ENCODE data around the gene SMYD3.

SMYD3 gene

DNA sequence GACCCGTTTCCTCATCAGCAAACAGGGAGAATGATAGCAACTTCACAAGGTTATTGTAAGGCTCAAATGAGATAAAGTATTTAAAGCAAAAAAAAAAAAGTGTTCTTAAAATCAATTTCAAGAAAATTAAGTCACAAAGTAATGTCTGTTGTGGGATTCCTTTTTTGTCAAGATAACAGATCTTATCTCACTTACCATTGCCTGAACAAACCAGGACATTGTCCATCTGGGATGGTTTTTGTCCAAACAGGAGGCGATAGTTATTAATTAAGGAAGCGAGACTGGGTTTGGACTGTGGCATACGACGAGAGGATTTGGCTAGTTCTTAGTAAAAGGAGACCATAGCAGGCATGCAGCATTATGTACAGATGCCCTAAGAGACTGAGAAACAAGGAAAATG is 458.4 kb downstream of the SMYD3 start:
- in situ Hi-C loops (cut with MboI; ENCODE audit: low sequenced_read_pairs) = no loop called here

DNA sequence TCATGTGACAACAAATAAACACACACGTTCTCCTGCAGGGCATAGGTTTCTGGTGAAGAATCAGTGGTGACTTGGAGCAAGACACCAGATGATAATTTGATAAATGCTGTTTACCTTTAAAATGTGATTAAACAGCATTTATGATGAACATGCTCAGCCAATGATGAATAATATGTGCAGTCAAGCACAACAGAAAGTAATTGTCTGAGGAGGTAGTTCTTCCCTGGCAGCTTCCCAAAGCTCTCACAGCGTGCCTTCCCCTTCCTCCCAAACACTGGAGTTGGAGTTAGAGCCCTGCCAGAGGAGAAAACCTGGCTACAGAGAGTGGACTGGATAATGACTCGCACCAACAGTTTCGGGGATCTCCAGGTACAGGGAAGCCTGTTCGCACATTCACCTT is 463.5 kb downstream of the SMYD3 start:
- in situ Hi-C loops (cut with MboI; ENCODE audit: low sequenced_read_pairs) = no loop called here

DNA sequence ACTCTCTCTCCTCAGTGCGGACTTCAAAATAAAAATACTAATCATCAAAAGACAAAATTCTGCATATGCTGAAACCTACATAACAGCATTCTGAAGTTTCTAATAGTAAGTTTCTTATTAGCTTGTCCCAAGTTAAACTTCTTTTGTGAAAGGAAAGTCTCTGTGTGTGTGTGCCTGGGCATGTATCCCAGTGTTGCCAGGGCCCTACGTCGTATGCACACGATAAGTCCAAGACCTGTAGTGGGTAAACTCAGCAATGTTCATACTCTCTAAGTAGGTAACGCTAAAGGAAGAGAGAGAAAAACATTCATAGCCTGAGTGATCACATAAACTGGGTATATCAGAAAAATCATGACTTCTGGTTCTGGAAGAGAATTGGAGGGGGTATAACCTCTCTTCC is 465.7 kb downstream of the SMYD3 start:
- in situ Hi-C loops (cut with MboI; ENCODE audit: low sequenced_read_pairs) = no loop called here

DNA sequence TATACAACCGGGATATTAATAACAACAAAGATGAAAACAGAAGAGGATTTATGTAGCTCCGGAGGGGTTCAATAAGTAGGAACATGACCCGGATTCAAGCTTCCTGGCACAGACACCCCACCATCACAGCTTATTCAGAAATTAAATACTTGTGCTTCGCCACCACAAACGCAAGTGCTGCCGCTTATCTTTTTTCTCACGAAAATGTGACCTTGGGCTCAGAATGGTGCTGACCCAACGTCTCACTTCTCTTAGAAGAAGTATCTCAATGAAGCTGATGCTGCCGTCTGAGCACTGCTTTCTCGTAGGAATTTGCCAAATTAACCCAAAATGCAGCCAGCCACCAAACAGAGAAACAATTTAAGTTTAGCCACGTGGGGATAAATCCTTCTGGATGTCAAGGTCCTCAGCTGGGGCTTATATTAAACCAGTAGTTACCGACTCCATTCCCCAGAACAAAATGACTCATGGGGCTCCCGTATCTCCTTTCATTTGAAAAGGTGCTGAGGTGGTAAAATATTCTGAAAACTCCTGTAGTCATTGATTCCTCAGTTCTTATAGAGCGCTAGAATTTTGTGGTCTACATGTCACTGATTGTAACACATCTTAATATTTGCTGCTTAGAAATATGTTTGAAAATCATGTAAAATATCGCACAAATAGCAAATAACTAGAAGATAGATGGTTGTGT is 466.7 kb downstream of the SMYD3 start:
- in situ Hi-C loops (cut with MboI; ENCODE audit: low sequenced_read_pairs) = no loop called here

DNA sequence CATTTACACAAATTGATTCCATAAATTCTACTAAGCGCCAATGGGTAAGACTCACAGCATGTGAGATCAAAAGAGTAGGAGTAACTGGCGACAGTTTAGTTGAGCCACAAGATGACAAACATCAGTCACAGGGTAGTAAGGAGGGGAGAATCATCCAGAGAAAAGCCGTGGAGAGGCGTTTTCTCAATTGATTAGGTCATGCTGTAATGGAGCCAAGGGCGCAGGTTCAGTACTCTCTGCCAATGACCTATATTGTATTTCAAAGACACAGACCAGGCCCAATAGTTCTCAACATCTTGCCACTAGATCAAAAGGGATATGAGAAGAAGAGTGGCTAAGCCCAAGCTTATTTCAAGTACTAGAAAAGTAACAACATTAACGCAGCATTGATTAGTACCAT is 467.5 kb downstream of the SMYD3 start:
- in situ Hi-C loops (cut with MboI; ENCODE audit: low sequenced_read_pairs) = no loop called here

DNA sequence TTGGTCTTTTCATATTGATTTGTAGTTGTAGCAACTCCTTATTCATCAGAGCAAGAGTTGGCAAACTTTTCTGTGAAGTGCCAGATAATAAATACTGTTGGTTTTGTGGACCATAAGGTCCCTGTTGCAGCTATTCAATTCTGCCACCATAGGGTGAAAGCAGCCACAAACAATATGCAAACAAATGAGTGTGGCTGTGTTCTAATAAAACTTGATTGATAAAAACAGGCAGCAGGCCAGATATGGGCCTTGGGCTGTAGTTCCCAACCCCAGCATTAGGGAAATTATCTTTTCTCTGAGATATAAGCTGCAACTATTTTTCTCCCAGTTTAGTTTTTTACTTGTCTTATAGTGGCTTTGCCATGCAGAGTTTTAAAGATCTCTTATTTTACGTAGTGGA is 469.2 kb downstream of the SMYD3 start:
- in situ Hi-C loops (cut with MboI; ENCODE audit: low sequenced_read_pairs) = no loop called here

DNA sequence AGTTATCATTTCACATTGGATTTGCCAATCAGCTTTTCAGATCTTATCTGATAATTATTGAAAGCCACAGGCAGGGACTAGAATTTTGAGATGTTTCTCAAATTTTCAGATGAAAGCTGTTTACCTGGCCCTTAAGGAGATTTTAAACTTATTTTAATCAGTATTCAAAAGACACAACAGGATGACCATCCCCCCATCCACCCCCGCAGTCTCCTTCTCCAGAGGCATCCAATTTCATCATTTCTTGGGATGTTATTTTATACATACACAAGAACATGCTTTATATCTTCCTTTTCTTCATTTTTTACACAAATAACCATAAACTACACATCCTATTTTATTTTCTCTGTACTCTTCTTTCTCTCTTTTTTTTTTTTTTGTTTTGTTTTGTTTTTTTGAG is 470.9 kb downstream of the SMYD3 start:
- in situ Hi-C loops (cut with MboI; ENCODE audit: low sequenced_read_pairs) = no loop called here

DNA sequence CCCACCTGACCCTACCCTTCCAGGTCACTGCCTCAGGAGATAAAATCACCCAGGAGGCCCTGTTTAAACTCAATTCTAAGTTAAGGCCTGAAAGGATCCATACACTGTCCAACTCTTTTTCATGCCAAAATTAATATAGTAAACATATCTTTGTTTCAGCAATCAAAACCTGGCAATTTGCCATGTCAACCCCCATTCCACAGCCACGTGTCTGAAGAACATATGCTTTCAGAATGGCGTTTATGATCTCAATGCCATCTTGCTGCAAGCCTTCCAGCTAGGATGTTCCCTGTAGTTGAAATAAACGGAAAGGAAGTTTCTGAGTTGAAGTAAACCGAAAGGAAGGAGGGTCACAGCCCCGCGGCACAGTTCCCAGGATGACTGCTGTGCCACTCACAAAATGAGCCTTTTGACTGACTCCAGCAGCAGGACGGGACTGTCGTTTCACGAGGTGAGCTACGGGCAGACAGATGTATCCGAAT is 472.0 kb downstream of the SMYD3 start:
- in situ Hi-C loops (cut with MboI; ENCODE audit: low sequenced_read_pairs) = no loop called here

DNA sequence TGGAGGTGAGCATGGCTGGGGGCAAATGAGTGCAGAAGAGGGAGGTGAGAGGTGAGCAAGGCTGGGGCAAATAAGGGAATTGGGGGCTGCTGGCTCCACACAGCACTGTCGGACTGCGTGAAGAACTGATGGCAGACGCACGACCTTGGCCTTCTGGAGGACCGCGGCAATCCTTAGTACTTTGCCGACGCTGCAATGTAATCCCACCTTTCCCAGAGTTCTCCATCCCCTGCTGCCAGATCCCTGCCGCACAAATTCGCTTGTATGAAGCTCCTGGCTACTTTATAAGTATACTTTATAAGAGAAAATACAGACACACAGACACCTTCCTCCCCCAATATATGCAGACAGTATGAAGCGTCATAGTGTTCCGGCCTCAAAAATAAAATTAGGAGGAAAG is 472.4 kb downstream of the SMYD3 start:
- in situ Hi-C loops (cut with MboI; ENCODE audit: low sequenced_read_pairs) = no loop called here

DNA sequence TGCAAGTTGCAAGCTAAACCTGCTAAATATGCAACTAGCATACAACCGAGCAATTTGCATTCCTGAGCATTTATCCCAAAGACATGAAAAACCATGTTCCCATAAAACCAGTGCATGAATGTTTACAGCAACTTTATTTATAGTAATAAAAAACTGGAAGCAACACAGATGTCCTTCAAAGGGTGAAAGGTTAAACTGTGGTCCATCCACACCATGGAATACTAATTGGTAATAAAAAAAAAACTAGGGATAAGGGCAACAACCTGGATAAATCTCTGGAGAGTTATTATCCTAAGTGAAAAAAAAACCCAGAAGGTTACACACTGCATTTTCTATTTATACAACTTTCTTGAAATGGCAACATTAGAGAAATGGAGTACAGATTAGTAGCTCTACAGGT is 474.1 kb downstream of the SMYD3 start:
- in situ Hi-C loops (cut with MboI; ENCODE audit: low sequenced_read_pairs) = no loop called here

DNA sequence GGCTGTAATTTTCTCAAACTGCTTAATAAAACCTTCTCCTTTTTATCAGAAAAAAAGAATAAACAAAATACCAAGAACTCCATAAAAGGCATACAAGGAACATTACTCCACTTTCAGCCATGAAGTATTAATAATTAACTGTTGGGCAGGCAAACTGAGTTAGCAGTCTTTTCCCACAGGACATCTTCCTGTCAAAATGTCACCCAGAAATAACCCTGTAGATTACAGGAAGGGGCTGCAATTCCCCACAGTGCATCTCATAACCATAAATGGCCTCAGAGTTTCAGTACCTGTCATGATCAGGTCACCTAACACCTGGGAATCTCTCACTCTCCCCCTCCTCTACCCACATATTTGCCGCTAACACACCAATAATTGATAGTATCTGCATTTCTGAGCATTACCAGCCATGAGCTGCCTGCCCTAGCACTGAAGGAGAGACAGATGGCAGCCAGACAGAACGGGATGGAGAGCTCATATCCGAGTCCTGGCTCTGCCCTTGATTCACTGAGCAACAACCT is 475.0 kb downstream of the SMYD3 start:
- in situ Hi-C loops (cut with MboI; ENCODE audit: low sequenced_read_pairs) = no loop called here

DNA sequence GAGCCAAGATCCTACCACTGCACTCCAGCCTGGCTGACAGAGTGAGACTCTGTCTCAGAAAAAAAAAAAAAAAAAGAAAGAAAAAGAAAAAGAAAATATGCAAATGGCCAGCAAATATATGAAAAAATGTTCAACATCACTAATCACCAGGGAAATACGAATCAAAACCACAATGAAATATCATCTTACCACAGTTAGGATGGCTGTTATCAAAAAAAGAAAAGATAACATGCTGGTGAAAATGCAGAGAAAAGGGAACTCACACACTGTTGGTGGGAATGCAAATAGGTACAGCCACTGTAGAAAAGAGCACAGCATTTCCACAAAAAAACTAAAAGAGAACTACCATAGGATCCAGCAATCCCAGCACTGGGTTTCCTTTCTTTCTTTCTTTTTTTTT is 477.5 kb downstream of the SMYD3 start:
- in situ Hi-C loops (cut with MboI; ENCODE audit: low sequenced_read_pairs) = no loop called here

DNA sequence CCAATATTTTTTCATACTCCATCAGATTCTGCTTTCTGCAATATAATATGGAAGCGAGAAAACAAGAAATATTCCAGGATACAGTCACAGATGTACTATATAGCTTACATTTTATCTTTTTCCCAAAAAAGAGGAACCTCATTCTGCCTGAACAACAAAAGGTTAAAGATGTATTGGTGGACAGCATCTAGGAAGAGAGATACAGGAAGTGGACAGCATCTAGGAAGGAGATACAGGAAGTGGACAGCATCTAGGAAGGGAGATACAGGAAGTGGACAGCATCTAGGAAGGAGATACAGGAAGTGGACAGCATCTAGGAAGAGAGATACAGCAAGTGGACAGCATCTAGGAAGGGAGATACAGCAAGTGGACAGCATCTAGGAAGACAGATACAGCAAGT is 483.0 kb downstream of the SMYD3 start:
- in situ Hi-C loops (cut with MboI; ENCODE audit: low sequenced_read_pairs) = loop anchor here (25.0 kb wide), 1 partner anchor 438 kb away; no protein-coding TSS in a partner anchor

DNA sequence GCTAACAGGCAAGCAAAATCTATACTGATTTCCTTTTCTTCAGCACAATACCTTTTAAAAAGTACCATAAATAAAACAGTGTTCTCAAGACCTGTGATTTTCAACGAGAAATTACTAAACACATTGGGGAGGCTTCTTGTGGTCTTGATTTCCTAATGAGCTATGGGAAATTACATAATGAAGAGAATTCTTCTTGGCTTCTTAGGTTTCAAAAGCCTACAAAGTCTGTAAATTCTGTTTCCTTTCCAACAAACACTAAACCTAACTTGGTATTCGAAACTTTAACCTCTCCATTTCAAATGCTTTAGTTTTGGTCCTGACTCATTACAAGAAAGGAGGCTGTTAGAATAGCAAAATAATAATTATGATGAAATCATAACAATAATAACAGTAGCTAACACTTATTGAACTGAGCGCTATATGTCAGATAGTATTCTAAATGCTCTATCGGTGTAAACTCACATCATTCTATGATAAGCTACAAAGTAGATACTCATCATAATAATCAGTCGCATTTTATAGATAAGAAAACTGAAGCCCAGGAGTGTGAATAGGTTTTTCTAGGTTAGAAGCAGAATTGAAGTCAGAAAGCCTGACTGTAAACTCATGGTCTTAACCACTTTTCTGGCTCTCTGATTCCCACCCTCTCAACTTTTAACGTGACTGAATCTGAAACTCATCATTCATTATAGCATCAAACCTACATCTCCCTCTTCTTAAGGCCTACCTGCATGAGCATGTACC is 486.7 kb downstream of the SMYD3 start:
- in situ Hi-C loops (cut with MboI; ENCODE audit: low sequenced_read_pairs) = loop anchor here (25.0 kb wide), 1 partner anchor 442 kb away; no protein-coding TSS in a partner anchor

DNA sequence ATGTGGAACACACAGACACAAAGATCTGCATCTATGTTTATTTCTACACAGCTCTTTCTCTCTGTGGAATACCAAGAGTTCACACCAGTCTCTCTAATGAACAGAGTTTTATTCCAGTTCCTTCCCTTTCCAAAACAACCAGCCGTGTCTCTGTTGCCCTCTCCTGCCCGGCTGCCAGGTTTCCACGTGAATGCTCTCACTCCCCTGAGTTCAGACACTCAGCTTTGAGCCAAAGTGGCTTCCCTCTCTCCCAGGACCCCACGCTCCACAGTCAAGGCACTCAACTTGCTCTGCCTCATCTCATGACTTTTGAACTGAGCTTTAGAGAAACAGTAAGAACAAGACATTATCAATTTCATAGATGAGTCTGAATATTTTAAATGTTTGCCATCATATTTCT is 488.9 kb downstream of the SMYD3 start:
- in situ Hi-C loops (cut with MboI; ENCODE audit: low sequenced_read_pairs) = loop anchor here (25.0 kb wide), 1 partner anchor 444 kb away; no protein-coding TSS in a partner anchor

DNA sequence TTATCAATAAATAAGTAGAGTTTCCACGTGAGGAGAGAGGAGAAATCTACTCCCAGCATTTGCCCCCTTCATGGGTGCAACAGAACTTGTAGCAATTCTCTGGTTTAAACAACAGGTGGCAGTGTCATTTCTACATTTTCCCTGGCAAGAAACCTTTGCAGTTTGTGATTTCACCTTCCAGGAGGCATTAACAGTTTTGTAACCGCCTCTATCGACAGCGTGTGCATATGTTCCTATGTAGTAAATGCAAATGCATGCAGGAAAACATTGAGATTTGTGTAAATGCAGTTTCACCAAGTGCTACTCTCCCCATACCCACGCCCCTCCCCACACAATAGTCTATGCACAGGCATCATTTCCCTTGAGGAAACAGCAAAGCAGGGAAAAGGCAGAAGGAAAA is 494.7 kb downstream of the SMYD3 start:
- in situ Hi-C loops (cut with MboI; ENCODE audit: low sequenced_read_pairs) = loop anchor here (25.0 kb wide), 1 partner anchor 450 kb away; no protein-coding TSS in a partner anchor

DNA sequence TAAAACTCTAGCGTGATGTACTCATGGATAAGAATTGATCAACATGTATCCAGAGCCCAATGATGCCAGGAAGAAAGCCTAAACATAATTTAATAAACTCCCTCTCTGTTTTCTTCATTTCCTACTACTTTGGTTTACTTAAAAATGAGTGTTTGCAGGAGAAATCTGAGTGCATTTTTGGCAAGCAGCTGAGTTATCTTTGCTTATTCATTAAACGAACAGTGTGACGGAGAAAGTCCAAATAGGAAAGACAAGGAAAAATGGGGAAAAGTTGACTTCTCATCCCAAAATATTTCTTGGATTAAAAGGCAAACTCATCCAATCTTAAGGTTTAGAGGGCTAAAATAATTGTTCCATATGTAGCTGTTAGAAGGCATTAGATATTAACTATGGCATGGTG is 496.7 kb downstream of the SMYD3 start:
- in situ Hi-C loops (cut with MboI; ENCODE audit: low sequenced_read_pairs) = loop anchor here (25.0 kb wide), 1 partner anchor 452 kb away; no protein-coding TSS in a partner anchor

DNA sequence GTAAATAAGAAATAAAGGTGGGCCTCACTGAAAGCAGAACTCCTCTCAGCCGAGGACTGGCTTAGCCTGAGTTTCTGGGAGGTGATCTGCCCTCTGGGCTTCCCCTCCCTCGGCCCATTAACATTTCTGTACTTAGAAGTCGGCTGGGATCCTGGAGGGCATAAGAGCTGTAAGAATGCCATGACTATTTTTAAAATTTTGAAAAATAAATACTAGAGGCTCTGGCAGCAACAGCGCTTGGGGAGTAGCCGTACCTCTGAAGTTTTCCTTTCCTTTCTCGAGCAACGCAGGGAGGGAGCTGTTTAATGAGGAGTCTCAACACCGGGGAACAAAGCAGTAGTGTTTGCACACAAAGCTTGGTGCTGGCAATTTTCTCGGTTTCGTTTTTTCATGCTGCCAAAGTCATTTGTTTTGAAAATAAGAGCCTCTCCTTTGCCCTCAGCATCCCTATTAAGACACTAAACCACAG is 498.7 kb downstream of the SMYD3 start:
- in situ Hi-C loops (cut with MboI; ENCODE audit: low sequenced_read_pairs) = loop anchor here (10.0 to 25.0 kb wide), 2 partner anchors 454 to 854 kb away; partner anchors contain the start of gene KIF26B

DNA sequence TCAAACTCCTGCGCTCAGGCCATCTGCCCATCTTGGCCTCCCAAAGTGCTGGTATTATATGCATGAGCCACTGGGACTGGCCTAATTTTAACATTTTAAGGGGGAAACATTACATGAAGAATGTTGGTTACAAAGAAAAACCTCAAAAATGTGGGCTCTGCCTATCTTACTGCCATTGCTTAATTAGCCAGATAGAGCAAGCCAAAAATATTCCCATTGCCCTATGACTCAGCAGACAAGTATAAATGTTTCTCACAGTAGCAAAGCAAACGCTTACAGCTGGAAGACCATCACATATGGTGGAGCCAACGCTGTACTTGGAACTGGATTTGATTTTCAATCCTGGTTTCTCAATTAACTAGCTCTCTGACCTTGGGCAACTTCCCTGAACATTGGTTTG is 502.0 kb downstream of the SMYD3 start:
- in situ Hi-C loops (cut with MboI; ENCODE audit: low sequenced_read_pairs) = loop anchor here (10.0 to 25.0 kb wide), 2 partner anchors 457 to 850 kb away; partner anchors contain the start of gene KIF26B

DNA sequence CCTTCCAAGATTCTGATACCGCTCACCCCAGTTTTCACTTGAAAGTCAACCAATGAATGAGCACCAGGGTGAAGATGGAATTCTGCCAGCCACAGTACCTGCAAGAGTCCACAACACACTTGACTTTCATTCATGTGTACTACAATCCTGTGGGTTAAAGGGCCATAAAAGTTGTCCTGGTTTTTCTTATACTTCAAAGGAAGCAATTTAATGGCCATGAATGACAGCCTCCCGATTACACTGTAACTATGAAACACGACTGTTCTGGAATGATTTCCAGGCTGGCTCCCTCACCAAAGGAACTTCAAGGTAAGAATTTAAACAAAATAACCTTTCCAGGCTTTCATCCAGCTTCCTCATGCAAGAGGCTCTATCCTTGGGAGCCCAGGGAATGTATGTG is 502.8 kb downstream of the SMYD3 start:
- in situ Hi-C loops (cut with MboI; ENCODE audit: low sequenced_read_pairs) = loop anchor here (10.0 to 25.0 kb wide), 2 partner anchors 458 to 850 kb away; partner anchors contain the start of gene KIF26B

DNA sequence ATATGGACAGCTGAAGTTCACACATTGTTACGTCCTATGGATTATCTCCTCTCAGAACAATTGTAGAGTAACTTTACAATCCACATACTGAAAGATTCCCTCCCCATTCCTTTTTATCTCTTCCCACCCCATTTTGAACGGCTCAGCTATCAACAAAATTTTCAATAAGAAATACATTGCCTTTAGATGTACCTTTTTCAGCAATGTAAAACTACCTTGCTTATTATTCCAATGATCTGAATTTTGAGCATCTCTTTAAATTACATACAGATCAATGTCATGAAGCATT is 503.7 kb downstream of the SMYD3 start:
- in situ Hi-C loops (cut with MboI; ENCODE audit: low sequenced_read_pairs) = loop anchor here (10.0 to 25.0 kb wide), 2 partner anchors 459 to 849 kb away; partner anchors contain the start of gene KIF26B
